A673 (cell line): ENCODE measurements around the gene SF3B3.

Source experiments
- EZH2 ChIP-seq: fragments of 200-600 bp; sonication (generic); IDR thresholded peaks from 2 replicates; pipeline ENCODE4 v1.6.1; 2017; ENCODE audit warnings: borderline replicate concordance, low read depth, mild to moderate bottlenecking, mixed read lengths, antibody characterized with exemption, low read length; ENCODE audit not compliant: poor library complexity, severe bottlenecking
- TF ChIP-seq, protein P1 (sequence below): fragments of 300-800, 200-600 bp; sonication (generic); conservative IDR thresholded peaks from 2 replicates; pipeline ENCODE4 v1.5.1; 2017; ENCODE audit warnings: low read depth, mild to moderate bottlenecking, antibody characterized with exemption, low read length, moderate library complexity, mixed read lengths

DNA sequence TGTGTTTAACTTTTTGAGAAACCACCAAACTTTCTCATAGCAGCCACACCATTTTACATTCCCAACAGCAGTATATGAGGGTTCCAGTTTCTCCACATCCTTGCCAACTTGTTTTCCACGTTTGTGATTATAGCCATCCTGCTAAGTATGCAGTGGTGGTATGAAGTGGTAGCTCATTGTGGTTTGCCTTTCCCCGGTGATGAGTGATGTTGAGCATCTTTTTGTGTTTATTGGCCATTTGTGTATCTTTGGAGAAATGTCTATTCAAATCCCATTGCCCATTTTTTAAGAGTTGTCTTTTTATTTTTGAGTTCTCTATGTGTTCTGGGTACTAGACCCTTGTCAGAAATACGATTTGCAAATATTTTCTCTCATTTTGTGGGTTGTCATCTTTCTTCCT is 17.4 kb downstream of the SF3B3 start:
- TF ChIP-seq, protein P1, sequence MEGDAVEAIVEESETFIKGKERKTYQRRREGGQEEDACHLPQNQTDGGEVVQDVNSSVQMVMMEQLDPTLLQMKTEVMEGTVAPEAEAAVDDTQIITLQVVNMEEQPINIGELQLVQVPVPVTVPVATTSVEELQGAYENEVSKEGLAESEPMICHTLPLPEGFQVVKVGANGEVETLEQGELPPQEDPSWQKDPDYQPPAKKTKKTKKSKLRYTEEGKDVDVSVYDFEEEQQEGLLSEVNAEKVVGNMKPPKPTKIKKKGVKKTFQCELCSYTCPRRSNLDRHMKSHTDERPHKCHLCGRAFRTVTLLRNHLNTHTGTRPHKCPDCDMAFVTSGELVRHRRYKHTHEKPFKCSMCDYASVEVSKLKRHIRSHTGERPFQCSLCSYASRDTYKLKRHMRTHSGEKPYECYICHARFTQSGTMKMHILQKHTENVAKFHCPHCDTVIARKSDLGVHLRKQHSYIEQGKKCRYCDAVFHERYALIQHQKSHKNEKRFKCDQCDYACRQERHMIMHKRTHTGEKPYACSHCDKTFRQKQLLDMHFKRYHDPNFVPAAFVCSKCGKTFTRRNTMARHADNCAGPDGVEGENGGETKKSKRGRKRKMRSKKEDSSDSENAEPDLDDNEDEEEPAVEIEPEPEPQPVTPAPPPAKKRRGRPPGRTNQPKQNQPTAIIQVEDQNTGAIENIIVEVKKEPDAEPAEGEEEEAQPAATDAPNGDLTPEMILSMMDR = no peak
- TF ChIP-seq EZH2 = no peak
